ENCODE data around the gene SLIRP. TPM values are rescaled to one million over a fixed set of nuclear protein-coding genes. Genes with fewer than 3 reads are reported as not detected.
"Not testable (repeated sequence)": the region's sequence is repeated elsewhere in the genome, so short reads cannot be mapped to it uniquely, and the experiment has no call there.

SLIRP gene
- total RNA-seq, 1 donor from 2014 or later, result 205 TPM

DNA sequence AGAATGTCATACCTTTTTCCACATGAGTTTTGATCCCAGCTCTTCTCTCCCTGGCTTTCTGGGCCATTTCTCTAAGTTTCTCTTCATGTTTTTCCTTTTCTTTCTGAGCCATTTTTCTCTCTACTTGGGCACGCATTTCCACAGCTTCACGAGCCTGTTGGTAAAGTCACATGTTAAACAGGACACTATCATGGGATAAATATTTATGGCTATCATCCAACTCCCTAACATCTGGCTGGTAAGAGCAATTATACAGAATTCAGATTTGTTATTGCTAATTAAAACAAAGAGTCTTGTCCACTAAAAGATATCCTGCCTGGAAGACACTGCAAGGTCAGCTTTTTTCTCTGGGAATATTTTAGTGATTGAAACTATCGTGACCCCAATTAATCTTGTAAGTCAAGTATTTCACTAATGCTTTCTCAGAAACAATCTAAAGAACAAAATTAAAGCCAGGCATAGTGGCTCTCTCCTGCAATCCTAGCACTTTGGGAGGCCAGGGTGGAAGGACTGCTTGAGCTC is 23.1 kb downstream of the SLIRP start:
- no peak for DNase-seq (ENCODE audit: missing footprints)
- no peak for ATAC-seq
- intact Hi-C loops (cut with DNase I), result no loop called here

DNA sequence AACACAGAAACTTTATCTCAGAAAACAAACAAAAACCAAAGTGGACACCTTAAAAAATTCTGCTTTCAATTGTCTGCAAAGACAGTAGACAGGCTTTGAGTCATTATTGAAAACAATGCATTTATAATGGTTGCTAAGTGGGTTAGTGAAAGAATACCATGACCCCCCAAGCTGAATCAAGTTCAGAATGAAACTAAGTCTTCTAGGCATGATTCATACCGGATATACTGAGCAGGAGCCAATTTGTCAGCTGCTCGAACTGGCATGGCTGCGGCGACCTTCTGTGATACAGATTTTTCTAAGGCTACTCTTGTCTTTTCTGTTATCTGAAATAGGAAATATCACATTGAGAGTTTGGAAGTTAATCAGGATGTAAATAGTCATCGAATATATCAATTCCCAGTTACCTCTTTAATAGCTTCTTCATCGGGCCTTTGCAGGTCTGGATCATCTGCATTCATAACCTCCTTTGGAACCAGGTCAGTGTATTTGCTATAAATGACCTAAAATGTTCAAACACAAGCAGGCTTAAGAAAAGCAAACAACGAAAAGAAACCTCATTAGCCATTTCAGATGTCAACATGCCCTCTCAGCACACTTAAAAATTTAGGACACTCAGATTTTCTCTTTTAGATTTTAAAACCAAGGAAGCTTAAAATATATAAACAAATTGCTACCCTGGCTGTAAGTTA is 30.8 kb downstream of the SLIRP start:
- intact Hi-C loops (cut with DNase I), result no loop called here
- DNase-seq (ENCODE audit: missing footprints), result no peak
- ATAC-seq, result no peak

DNA sequence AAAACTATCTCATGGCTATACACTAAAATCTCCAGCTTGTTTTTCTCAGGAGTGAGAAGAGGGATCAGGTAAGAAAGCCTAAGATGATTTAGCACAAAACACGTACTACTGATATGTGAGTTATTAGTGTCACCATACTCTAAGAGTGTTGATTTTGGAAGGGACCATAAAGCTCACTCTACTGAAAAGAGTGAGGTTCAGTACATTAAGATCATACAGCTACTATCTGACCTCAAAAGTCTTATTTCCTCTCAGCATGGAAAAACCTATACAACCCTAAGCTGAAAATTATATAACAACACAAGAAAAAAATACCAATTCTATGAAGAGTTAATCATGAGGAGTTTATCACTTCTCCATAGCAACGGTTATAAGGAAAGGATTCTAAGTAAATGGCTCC is 33.5 kb downstream of the SLIRP start:
- DNase-seq (ENCODE audit: missing footprints) (no peak), ATAC-seq (no peak)
- intact Hi-C loops (cut with DNase I), result no loop called here

- DNase-seq (ENCODE audit: missing footprints) (no peak), ATAC-seq (no peak)
- intact Hi-C loops (cut with DNase I), result no loop called here
These were observed 38.3 kb downstream of the SLIRP start for GRCh38 chr14:77746064-77746702.

DNA sequence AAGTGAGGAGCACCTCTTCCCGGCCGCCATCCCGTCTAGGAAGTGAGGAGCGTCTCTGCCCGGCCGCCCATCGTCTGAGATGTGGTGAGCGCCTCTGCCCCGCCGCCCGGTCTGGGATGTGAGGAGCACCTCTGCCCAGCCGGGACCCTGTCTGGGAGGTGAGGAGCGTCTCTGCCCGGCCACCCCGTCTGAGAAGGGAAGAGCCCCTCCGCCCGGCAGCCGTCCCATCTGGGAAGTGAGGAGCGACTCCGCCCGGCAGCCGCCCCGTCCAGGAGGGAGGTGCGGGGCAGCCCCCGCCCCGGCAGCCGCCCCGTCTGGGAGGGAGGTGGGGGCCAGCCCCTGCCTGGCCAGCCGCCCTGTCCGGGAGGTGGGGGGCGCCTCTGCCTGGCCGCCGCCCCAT is 39.5 kb downstream of the SLIRP start:
- DNase-seq (ENCODE audit: missing footprints); ATAC-seq; intact Hi-C loops (cut with DNase I): not testable (repeated sequence)

DNA sequence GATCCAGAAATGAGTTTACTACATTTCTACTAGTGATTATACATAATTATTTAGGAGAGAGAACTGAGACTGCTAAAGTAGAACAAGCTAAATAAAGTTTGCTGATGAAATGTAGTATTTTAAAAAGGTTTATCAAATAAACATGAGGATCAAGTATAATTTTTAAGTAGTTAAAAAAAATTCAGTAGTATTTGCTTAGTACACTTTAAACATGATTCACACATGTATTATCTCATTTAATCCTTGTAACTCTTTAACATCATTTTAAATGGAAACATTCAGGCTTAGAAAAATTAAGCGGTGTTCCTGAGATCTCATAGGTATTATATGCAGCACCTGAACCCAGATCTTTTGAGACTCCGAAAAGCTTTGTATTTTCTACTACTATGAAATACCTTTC is 44.4 kb downstream of the SLIRP start:
- ATAC-seq (no peak), DNase-seq (ENCODE audit: missing footprints) (no peak)
- intact Hi-C loops (cut with DNase I), result no loop called here

- ATAC-seq (no peak), DNase-seq (ENCODE audit: missing footprints) (no peak)
- intact Hi-C loops (cut with DNase I), result no loop called here
These were observed 45.1 kb downstream of the SLIRP start for GRCh38 chr14:77752799-77753516.

DNA sequence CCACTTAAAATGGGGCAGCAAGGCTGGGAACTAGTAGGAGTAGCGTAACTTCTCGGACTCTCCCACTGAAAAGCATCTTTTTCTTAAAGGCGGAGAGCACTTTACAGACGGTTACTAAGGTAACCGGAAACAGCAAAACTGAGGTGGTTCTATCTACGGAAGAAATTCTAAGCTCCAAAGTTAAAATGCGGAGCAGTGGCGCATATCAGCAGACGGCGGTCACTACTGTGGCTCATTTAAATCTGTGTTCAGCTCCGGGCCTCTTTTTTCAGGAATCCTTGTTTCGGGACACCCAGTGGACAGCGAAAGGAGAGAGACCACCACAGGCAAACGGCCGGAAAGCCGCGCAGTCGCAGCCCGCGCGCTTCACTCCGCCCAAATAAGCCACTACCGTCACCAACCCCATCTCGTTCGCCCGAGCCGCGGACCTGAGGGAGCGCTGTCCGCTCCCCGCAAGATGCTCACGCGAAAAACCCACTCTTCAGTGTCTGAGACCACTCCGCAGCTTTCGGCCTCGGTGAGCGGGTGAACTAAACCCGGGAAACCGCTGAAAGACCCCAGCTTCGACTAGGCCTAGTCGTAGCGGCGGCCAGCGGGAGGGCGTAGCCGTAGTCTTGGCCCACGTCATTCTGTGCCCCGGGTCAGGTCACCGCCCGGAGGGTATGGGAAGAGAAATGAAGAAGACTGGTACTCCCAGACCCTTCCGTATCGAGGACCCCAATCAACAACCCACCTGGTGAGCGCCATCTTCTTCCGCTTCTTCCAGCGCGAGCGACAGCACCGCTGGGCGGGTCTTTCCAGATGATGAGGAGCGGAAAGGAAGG is 52.7 kb downstream of the SLIRP start, which contains the start of gene SNW1:
TSS of gene SNW1 (minus strand) at position 776 of the 824 bp plus-strand sequence. CDS start at position 747, 29 bp downstream.
- intact Hi-C loops (cut with DNase I), result loop anchor here (5.0 kb wide), 1 partner anchor 42 kb away; the partner anchor contains the start of gene ADCK1
- ATAC-seq (peak; percentile 96), DNase-seq (ENCODE audit: missing footprints) (peak; percentile 96)

DNA sequence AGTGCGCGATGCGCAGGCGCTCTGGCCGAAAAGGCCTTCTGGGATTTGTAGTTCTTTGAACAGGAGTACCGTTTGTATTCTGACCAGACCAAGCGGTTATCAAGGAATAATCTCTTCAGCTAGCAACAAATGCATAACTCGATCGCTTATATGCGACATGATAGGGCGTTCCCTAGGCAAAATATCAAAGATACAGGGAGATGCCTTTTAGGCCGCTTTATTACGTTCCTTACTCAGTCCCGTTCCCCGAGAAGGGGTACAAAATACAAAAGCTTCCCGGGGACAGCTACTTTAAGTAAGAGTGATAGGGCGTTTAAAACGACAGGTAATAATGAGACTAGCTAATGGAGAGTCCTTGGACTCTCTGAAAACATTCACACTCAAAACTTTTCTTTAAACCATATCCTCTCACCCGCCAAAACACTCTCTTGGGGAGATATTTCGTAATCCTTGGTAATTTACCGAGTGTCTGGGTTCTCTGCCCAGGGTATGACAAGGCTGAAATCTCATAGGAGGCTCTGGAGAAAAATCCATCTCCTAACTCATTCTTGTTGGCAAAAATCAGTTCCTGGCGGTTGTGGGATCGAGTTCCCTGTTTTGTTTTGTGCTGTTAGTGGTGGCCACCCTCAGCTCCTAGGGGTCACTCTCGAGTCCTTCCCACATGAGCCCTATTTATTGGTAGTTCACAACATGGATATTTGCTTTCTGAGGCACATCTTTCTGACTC is 53.5 kb downstream of the SLIRP start:
- intact Hi-C loops (cut with DNase I), result loop anchor here (5.0 kb wide), 1 partner anchor 41 kb away; the partner anchor contains the start of gene ADCK1
- no peak for DNase-seq (ENCODE audit: missing footprints)

GRCh38 chr14:77763316-77763715 is 55.4 kb downstream of the SLIRP start:
- intact Hi-C loops (cut with DNase I), result loop anchor here (5.0 kb wide), 1 partner anchor 39 kb away; the partner anchor contains the start of gene ADCK1
- DNase-seq (ENCODE audit: missing footprints) (no peak), ATAC-seq (no peak)

More for the DNA sequence above, 53.5 kb downstream of the SLIRP start:
- peak; percentile 78 for ATAC-seq

DNA sequence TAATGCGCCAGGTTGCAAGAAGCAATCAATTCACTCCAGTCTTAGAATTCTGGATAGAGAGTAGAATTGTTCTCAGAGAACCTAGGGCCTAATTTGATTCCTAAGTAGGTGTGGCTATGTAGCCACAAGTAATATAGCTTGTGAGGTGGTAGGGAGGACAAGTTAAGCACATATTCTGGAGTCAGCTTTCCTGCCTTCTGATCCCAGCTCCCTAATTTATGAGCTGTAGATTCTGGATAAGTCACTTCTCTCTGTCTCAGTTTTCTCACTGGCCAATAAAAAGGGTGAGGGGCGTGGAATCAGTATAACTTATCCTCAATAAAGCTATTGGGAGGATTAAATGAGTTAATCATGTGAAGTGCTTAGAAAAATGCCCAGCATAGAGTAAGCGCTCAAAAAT is 56.1 kb downstream of the SLIRP start:
- DNase-seq (ENCODE audit: missing footprints) (no peak), ATAC-seq (no peak)
- intact Hi-C loops (cut with DNase I), result loop anchor here (5.0 kb wide), 1 partner anchor 38 kb away; the partner anchor contains the start of gene ADCK1

Other genes with a start within 250 kb of the SLIRP start
- not detected for gene ISM2, start 209.3 kb upstream of the SLIRP start, total RNA-seq
- gene SPTLC2, start 91.5 kb upstream of the SLIRP start, total RNA-seq, result 10.8 TPM
- gene ALKBH1, start 80 bp upstream of the SLIRP start, total RNA-seq, result 12.8 TPM
- 49.0 TPM for gene SNW1, start 53.1 kb downstream of the SLIRP start, total RNA-seq
- 8.7 TPM for gene ADCK1, start 92.0 kb downstream of the SLIRP start, total RNA-seq

All from Right ventricle myocardium inferior (tissue), 1 donor.